GM04504 (cell line): ENCODE measurements around the gene NKAP.
A peak's percentile ranks its signal among the peaks of the same experiment; 100 is the strongest.
"Not testable (repeated sequence)": the region's sequence is repeated elsewhere in the genome, so short reads cannot be mapped to it uniquely, and the experiment has no call there.

Experiments
- DNase-seq: peaks from one replicate; pipeline ENCODE4 v3.0.0-alpha.2; 2012; ENCODE audit warnings: low read depth

NKAP gene

GRCh38 chrX:119935215-119935874 is 8.2 kb downstream of the NKAP start:
- no peak for DNase-seq

GRCh38 chrX:119922391-119922790 is 21.2 kb downstream of the NKAP start:
- not testable (repeated sequence) for DNase-seq

- DNase-seq, result no peak
Measured at GRCh38 chrX:119919835-119920585, 23.5 kb downstream of the NKAP start.

- DNase-seq, result no peak
Measured at GRCh38 chrX:119917877-119918276, 25.7 kb downstream of the NKAP start.

- DNase-seq, result no peak
Measured at GRCh38 chrX:119916310-119916709, 27.2 kb downstream of the NKAP start.

GRCh38 chrX:119900976-119901375 is 42.6 kb downstream of the NKAP start:
- DNase-seq, result no peak

GRCh38 chrX:119899125-119899524 is 44.4 kb downstream of the NKAP start:
- DNase-seq, result no peak

- DNase-seq, result no peak
Measured at GRCh38 chrX:119895843-119896326, 47.7 kb downstream of the NKAP start, which contains the start of gene AKAP14. AKAP14 (plus strand) TSS chrX:119895893; CDS start chrX:119903224, 7,331 bp downstream.

- DNase-seq, result not testable (repeated sequence)
Measured at GRCh38 chrX:119891961-119892692, 51.4 kb downstream of the NKAP start.

- DNase-seq, result not testable (repeated sequence)
Measured at GRCh38 chrX:119890626-119891025, 52.9 kb downstream of the NKAP start.

GRCh38 chrX:119887721-119888425 is 55.7 kb downstream of the NKAP start:
- DNase-seq, result no peak

- DNase-seq, result no peak
Measured at GRCh38 chrX:119885554-119886428, 57.8 kb downstream of the NKAP start.

- peak; percentile 37 for DNase-seq
Measured at GRCh38 chrX:119880552-119881437, 62.8 kb downstream of the NKAP start.

GRCh38 chrX:119880076-119880475 is 63.5 kb downstream of the NKAP start:
- no peak for DNase-seq

- no peak for DNase-seq
Measured at GRCh38 chrX:119878740-119879139, 64.8 kb downstream of the NKAP start.

GRCh38 chrX:119871599-119872395 is 71.8 kb downstream of the NKAP start, which contains the start of the genes NDUFA1 and RNF113A:
NDUFA1 (plus strand) TSS chrX:119871832; CDS start chrX:119871912, 80 bp downstream.
RNF113A (minus strand) TSS chrX:119871733; CDS start chrX:119871613, 120 bp downstream.
- DNase-seq, result peak; percentile 59

- DNase-seq, result no peak
Measured at GRCh38 chrX:119871245-119871598, 72.3 kb downstream of the NKAP start.
